ENCODE measurements around the gene TMEM187. TPM values are rescaled to one million over a fixed set of nuclear protein-coding genes. Genes with fewer than 3 reads are reported as not detected.

TMEM187 gene
- total and polyA plus RNA-seq, 4 donors: 1.8 to 11.4 (median 5.9) TPM

- no peak for ATAC-seq (ENCODE audit: insufficient read depth, low FRiP score)
- Histone ChIP-seq H3K4me1 (ENCODE audit: control insufficient read depth in 5 of 5, insufficient read depth in 5 of 5, low read length in 5 of 5) (peaks cover 0 to 30% (median 10%) of the 10 kb centered on the region in 5 donors), H3K9me3 (ENCODE audit: control insufficient read depth in 4 of 4, insufficient read depth in 3 of 4, low read length in 3 of 4) (peaks cover 0 to 5% (median 0%) of the 10 kb centered on the region in 4 donors), H3K9ac (ENCODE audit: insufficient read depth in 1 of 2, low read length in 2 of 2) (no peak overlapping the region), H3K36me3 (ENCODE audit: control insufficient read depth in 4 of 4, insufficient read depth in 4 of 4, low read length in 4 of 4) (peaks cover 5 to 28% (median 17%) of the 10 kb centered on the region in 4 donors), H3K4me3 (no peak overlapping the region), H3K27me3 (ENCODE audit: control insufficient read depth in 3 of 3, insufficient read depth in 3 of 3, low read length in 2 of 3) (no peaks in the 10 kb centered on the region), H3K27ac (ENCODE audit: low read depth in 1 of 2, low read length in 1 of 2) (no peak overlapping the region)
- TF ChIP-seq, protein P1, sequence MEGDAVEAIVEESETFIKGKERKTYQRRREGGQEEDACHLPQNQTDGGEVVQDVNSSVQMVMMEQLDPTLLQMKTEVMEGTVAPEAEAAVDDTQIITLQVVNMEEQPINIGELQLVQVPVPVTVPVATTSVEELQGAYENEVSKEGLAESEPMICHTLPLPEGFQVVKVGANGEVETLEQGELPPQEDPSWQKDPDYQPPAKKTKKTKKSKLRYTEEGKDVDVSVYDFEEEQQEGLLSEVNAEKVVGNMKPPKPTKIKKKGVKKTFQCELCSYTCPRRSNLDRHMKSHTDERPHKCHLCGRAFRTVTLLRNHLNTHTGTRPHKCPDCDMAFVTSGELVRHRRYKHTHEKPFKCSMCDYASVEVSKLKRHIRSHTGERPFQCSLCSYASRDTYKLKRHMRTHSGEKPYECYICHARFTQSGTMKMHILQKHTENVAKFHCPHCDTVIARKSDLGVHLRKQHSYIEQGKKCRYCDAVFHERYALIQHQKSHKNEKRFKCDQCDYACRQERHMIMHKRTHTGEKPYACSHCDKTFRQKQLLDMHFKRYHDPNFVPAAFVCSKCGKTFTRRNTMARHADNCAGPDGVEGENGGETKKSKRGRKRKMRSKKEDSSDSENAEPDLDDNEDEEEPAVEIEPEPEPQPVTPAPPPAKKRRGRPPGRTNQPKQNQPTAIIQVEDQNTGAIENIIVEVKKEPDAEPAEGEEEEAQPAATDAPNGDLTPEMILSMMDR (IDR thresholded peaks at IDR 0.05; ENCODE audit: control extremely low read depth, extremely low read depth): no peak
- DNase-seq: no peak
- WGBS, 2 donors: 66 to 80% methylated on average over 10 to 15 of the region's 15 CpGs
Measured at GRCh38 chrX:153966283-153966688, 6.3 kb upstream of the TMEM187 start.

DNA sequence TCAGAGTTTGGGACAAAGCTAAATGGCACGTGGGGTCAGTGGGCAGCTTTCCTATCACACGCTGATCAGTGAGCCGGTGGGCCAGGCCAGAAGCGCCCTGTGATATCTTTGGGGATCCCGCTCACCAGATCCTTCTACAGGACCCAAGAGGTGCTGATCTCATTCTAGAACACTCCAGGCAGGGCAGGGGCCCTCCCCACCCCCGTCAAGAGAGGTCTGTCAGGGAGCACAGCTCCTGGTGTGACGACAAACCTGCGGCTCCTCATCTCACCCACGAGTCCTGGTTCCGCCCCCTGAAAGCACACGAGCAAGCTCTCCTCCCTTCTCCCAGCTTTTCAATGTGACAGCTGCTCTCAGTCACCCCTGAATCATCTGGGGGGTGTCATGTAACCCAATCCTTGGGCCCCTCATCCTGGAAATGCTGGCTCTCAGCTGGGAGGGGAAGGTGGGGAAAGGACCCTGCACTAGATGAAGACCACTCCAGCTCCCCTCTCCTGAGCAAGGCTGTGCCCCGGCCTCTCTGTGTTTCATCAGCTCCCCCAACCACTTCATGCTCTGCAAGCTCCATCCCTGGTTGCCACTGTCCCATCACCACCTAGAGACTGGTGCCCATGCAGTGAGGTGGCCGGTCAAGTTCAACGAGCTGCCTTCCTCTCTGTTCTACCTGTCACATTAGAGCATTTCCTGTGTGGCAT, 5.6 kb upstream of the TMEM187 start:
- peaks cover 3 to 22% (median 11%) of the 10 kb centered on the region in 4 donors for H3K36me3 ChIP-seq (ENCODE audit: control insufficient read depth in 4 of 4, insufficient read depth in 4 of 4, low read length in 4 of 4)
- TF ChIP-seq, protein P1 (IDR thresholded peaks at IDR 0.05; ENCODE audit: control extremely low read depth, extremely low read depth): no peak
- WGBS, 2 donors: 64 to 72% methylated on average over 14 of the region's 14 CpGs
- peaks cover 0 to 5% (median 0%) of the 10 kb centered on the region in 4 donors for H3K9me3 ChIP-seq (ENCODE audit: control insufficient read depth in 4 of 4, insufficient read depth in 3 of 4, low read length in 3 of 4)
- H3K4me1 ChIP-seq (ENCODE audit: control insufficient read depth in 5 of 5, insufficient read depth in 5 of 5, low read length in 5 of 5): peaks cover 0 to 30% (median 10%) of the 10 kb centered on the region in 5 donors
- H3K4me3 ChIP-seq: no peak overlapping the region
- H3K27ac ChIP-seq (ENCODE audit: low read depth in 1 of 2, low read length in 1 of 2): peak overlapping the region in 1 of 2 donors; percentile 78
- ATAC-seq (ENCODE audit: insufficient read depth, low FRiP score): no peak
- no peak for DNase-seq
- H3K9ac ChIP-seq (ENCODE audit: insufficient read depth in 1 of 2, low read length in 2 of 2): no peak overlapping the region
- H3K27me3 ChIP-seq (ENCODE audit: control insufficient read depth in 3 of 3, insufficient read depth in 3 of 3, low read length in 2 of 3): no peaks in the 10 kb centered on the region

GRCh38 chrX:153967536-153968224, 4.9 kb upstream of the TMEM187 start:
- H3K4me3 ChIP-seq: no peak overlapping the region
- DNase-seq (no peak), ATAC-seq (ENCODE audit: insufficient read depth, low FRiP score) (no peak)
- no peak overlapping the region for H3K9ac ChIP-seq (ENCODE audit: insufficient read depth in 1 of 2, low read length in 2 of 2)
- H3K27me3 ChIP-seq (ENCODE audit: control insufficient read depth in 3 of 3, insufficient read depth in 3 of 3, low read length in 2 of 3): no peaks in the 10 kb centered on the region
- TF ChIP-seq, protein P1 (IDR thresholded peaks at IDR 0.05; ENCODE audit: control extremely low read depth, extremely low read depth): no peak
- peaks cover 0 to 5% (median 0%) of the 10 kb centered on the region in 4 donors for H3K9me3 ChIP-seq (ENCODE audit: control insufficient read depth in 4 of 4, insufficient read depth in 3 of 4, low read length in 3 of 4)
- 25 to 59% methylated on average over 16 of the region's 16 CpGs for WGBS, 2 donors
- H3K4me1 ChIP-seq (ENCODE audit: control insufficient read depth in 5 of 5, insufficient read depth in 5 of 5, low read length in 5 of 5): peaks cover 0 to 30% (median 10%) of the 10 kb centered on the region in 5 donors
- H3K36me3 ChIP-seq (ENCODE audit: control insufficient read depth in 4 of 4, insufficient read depth in 4 of 4, low read length in 4 of 4): peaks cover 0 to 17% (median 7%) of the 10 kb centered on the region in 4 donors
- H3K27ac ChIP-seq (ENCODE audit: low read depth in 1 of 2, low read length in 1 of 2): peak overlapping the region in 1 of 2 donors; percentile 78

Data from lung (tissue), 12 donors.